T-cell (primary cell): ENCODE data around the gene PCDH9. TPM values are rescaled to one million over a fixed set of nuclear protein-coding genes. Genes with fewer than 3 reads are reported as not detected.

Experiments used
- ATAC-seq, 4 experiments: fragments of 200-7000 bp in 3 of 4; fragments of 150-1000 bp in 1 of 4; cut with Tn5 transposase; replicated peaks in 1 of 4; 1 replicate in 3 of 4; 2 replicates in 1 of 4; pipeline ENCODE4 v1.10.0; 2021; ENCODE audit warnings: moderate library complexity in 3 of 4, mild to moderate bottlenecking in 2 of 4, moderate number of reproducible peaks in 1 of 4
- CTCF ChIA-PET, 2 donors: fragments of 300-600 bp; sonication (Branson Sonifier 250); formaldehyde crosslinking; loops; one replicate each; lab custom pipeline; 2022; ENCODE audit warnings: antibody characterized with exemption in 2 of 2; lab: Charles Lee
- POLR2A ChIA-PET, 2 donors: fragments of 300-600 bp; sonication (Branson Sonifier 250); formaldehyde crosslinking; loops; one replicate each; lab custom pipeline; 2022; ENCODE audit warnings: antibody characterized with exemption in 2 of 2; lab: Charles Lee
- DNase-seq, 35 experiments: peaks; one replicate each; pipeline versions ENCODE4 v3.0.0 to v3.0.0-alpha.2; 2013 to 2023
- H3K27ac ChIP-seq: one replicate; pipeline ENCODE4 v1.5.1; 2013; ENCODE audit warnings: low read length
- H3K27me3 ChIP-seq, 2 experiments: replicated peaks in 1 of 2; 1 replicate in 1 of 2; 2 replicates in 1 of 2; pipeline versions ENCODE4 v1.6.1 to v1.7.0; 2013; ENCODE audit warnings: low read length in 1 of 2, mixed read lengths in 1 of 2; ENCODE audit not compliant: control insufficient read depth in 2 of 2, insufficient read depth in 2 of 2; ENCODE audit errors: extremely low read depth in 1 of 2
- H3K36me3 ChIP-seq, 2 donors: 1 replicate in 1 of 2; 2 replicates in 1 of 2; pipeline versions ENCODE4 v1.6.1 to v1.7.0; 2013; ENCODE audit warnings: low read length in 1 of 2; ENCODE audit not compliant: control insufficient read depth in 2 of 2, insufficient read depth in 1 of 2; ENCODE audit errors: extremely low read depth in 1 of 2
- H3K4me1 ChIP-seq, 2 experiments: 1 replicate in 1 of 2; 2 replicates in 1 of 2; pipeline versions ENCODE4 v1.6.1 to v1.7.0; 2013; ENCODE audit warnings: low read length in 2 of 2, mixed read lengths in 1 of 2; ENCODE audit not compliant: insufficient read depth in 2 of 2, control insufficient read depth in 1 of 2; ENCODE audit errors: extremely low read depth in 1 of 2
- H3K4me3 ChIP-seq, 2 donors: 1 replicate in 1 of 2; 2 replicates in 1 of 2; pipeline versions ENCODE4 v1.5.1 to v1.7.0; 2013; ENCODE audit warnings: mild to moderate bottlenecking in 2 of 2, low read length in 1 of 2, moderate library complexity in 1 of 2; ENCODE audit not compliant: control insufficient read depth in 1 of 2; ENCODE audit errors: extremely low read depth in 1 of 2
- H3K9me3 ChIP-seq: 2 replicates; pipeline ENCODE4 v1.7.0; 2013
- H3K27ac Mint-ChIP-seq, 2 donors: one replicate each; pipeline ENCODE4 v1.8.0; 2020 to 2021; ENCODE audit warnings: mild to moderate bottlenecking in 2 of 2, mixed read lengths in 2 of 2
- H3K27me3 Mint-ChIP-seq, 2 donors: one replicate each; pipeline ENCODE4 v1.8.0; 2021 to 2022; ENCODE audit warnings: mixed read lengths in 2 of 2
- H3K36me3 Mint-ChIP-seq: one replicate; pipeline ENCODE4 v1.8.0; 2021; ENCODE audit warnings: mixed read lengths
- H3K4me1 Mint-ChIP-seq, 3 donors: one replicate each; pipeline ENCODE4 v1.8.0; 2020 to 2022; ENCODE audit warnings: mixed read lengths in 3 of 3, mild to moderate bottlenecking in 1 of 3
- H3K4me3 Mint-ChIP-seq, 3 donors: one replicate each; pipeline ENCODE4 v1.8.0; 2020 to 2022; ENCODE audit warnings: mild to moderate bottlenecking in 3 of 3, mixed read lengths in 3 of 3, moderate library complexity in 3 of 3
- H3K9me3 Mint-ChIP-seq, 3 donors: one replicate each; pipeline ENCODE4 v1.8.0; 2020 to 2022; ENCODE audit warnings: mixed read lengths in 3 of 3
- WGBS: methylation state at CpG from one replicate; pipeline ENCODE4 v1.1.5; 2013; ENCODE audit warnings: missing lambda C conversion rate; ENCODE audit not compliant: insufficient coverage; 5-methylcytosine and 5-hydroxymethylcytosine counted together
- total RNA-seq, 35 experiments: library from RNA in 6 of 35; stranded (reverse) in 6 of 35; fragments of 120-200 nt in 1 of 35; gene quantifications; one replicate each; pipeline versions ENCODE4 v1.2.1 to v1.2.4 and lab custom pipeline; 2013 to 2026

The PCDH9 gene
- total RNA-seq, 5 donors from 2014 or later (not counting 1 experiment from before 2014, with no cell fraction given) = 0.38 to 1.3 (median 0.53) TPM

DNA sequence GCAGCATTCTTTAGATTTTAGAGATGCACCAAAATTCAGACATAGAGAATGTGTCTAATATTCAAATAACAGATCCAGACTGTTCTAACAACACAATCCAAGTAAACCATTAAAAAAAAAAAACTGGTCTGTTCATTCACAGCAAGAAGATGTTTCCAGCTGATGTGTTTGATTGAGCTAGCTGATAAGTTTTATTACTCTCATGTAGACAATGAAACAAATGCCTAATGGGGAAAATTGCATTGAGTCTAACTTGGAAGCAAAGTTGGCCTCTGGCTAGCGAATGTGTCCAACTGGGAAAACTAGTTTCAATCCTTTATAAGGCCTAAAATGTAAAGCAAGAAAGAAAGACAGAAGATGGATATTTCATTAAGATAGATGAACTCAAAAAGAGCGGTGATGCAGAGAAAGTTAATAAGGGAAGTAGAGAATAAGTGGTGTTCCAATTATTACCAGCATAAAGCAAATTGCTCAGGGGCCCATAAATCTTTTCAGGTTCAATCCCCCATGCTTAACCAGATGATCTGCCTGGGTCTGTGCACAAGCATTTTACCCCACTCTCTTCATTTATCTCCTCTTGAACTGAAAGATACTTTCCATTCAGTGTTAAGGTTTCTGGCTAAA, 54.2 kb downstream of the PCDH9 start:
- H3K36me3 Mint-ChIP-seq = no peaks in the 10 kb centered on the region
- Histone ChIP-seq H3K27me3 (no peaks in the 10 kb centered on the region), H3K4me1 (no peaks in the 10 kb centered on the region), H3K36me3 (no peaks in the 10 kb centered on the region), H3K4me3 (no peak overlapping the region), H3K9me3 (no peaks in the 10 kb centered on the region), H3K27ac (no peak overlapping the region)
- no peak for DNase-seq
- no peak for ATAC-seq
- POLR2A ChIA-PET = no interaction called here
- peaks cover 0 to 5% (median 0%) of the 10 kb centered on the region in 3 donors for H3K9me3 Mint-ChIP-seq
- no peak overlapping the region for H3K4me3 Mint-ChIP-seq
- no CpG with 5 or more reads among the region's 2 CpGs for WGBS
- no peaks in the 10 kb centered on the region for H3K4me1 Mint-ChIP-seq
- CTCF ChIA-PET = no interaction called here
- no peaks in the 10 kb centered on the region for H3K27me3 Mint-ChIP-seq
- no peak overlapping the region for H3K27ac Mint-ChIP-seq

GRCh38 chr13:67168384-67168783, 61.8 kb downstream of the PCDH9 start:
- WGBS = 63% methylated on average over 1 of the region's 2 CpGs
- no peak for DNase-seq
- ChIA-PET CTCF (no interaction called here), POLR2A (no interaction called here)
- H3K27me3 ChIP-seq = no peaks in the 10 kb centered on the region
- no peak for ATAC-seq
- no peaks in the 10 kb centered on the region for H3K36me3 ChIP-seq
- no peak overlapping the region for H3K4me3 ChIP-seq
- H3K27ac ChIP-seq = no peak overlapping the region
- no peaks in the 10 kb centered on the region for H3K36me3 Mint-ChIP-seq
- H3K4me1 ChIP-seq = no peaks in the 10 kb centered on the region
- H3K27ac Mint-ChIP-seq = no peak overlapping the region
- no peak overlapping the region for H3K4me3 Mint-ChIP-seq
- no peaks in the 10 kb centered on the region for H3K9me3 Mint-ChIP-seq
- no peaks in the 10 kb centered on the region for H3K9me3 ChIP-seq
- no peaks in the 10 kb centered on the region for H3K4me1 Mint-ChIP-seq
- no peaks in the 10 kb centered on the region for H3K27me3 Mint-ChIP-seq

DNA sequence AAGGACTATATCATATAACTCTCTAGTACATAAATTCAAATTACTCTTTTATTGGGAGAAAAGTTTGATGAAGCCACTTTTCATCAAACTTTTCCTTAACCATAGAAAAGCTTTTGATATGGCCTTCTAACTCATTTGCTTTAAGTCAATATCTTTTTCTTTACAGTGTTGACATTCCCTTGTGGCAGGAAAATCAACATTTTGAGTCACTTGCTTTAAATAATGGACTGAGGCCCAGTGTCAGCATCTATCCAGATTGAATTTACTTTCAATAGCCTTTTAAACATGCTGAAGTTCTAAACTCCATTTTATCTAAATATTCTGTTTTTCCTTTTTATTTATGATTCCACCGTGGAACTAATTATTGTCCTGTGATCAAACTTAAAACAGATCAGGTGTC, 62.7 kb downstream of the PCDH9 start:
- H3K27me3 Mint-ChIP-seq = no peaks in the 10 kb centered on the region
- Histone ChIP-seq H3K4me3 (no peak overlapping the region), H3K27me3 (no peaks in the 10 kb centered on the region), H3K27ac (no peak overlapping the region), H3K36me3 (no peaks in the 10 kb centered on the region), H3K4me1 (no peaks in the 10 kb centered on the region), H3K9me3 (no peaks in the 10 kb centered on the region)
- H3K36me3 Mint-ChIP-seq = no peaks in the 10 kb centered on the region
- DNase-seq (no peak), ATAC-seq (no peak)
- POLR2A ChIA-PET = no interaction called here
- H3K4me1 Mint-ChIP-seq = no peaks in the 10 kb centered on the region
- no CpG with 5 or more reads among the region's 1 CpG for WGBS
- no peaks in the 10 kb centered on the region for H3K9me3 Mint-ChIP-seq
- CTCF ChIA-PET = no interaction called here
- no peak overlapping the region for H3K27ac Mint-ChIP-seq
- no peak overlapping the region for H3K4me3 Mint-ChIP-seq

DNA sequence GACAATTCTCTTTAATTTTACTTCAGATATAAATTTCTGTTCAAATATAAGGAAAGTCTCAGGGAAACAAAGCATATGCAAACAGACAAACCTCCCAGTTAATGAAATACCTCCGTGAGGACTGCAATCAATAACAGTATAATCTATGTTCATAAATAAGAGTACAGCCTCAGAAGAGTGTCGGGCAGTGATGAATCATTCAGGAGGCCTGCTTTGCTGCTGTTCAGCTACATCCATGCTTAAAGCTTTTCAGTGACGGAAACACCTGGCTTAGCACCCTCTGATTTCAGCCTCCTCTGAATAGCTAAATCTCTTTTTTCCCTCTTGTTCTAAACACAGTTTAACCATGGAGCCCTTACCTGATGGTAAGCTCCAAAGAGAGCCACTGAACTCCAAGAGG, 69.0 kb downstream of the PCDH9 start:
- Histone ChIP-seq H3K9me3 (no peaks in the 10 kb centered on the region), H3K36me3 (no peaks in the 10 kb centered on the region), H3K4me1 (no peaks in the 10 kb centered on the region), H3K27ac (no peak overlapping the region), H3K27me3 (no peaks in the 10 kb centered on the region), H3K4me3 (no peak overlapping the region)
- no peak for DNase-seq
- no peaks in the 10 kb centered on the region for H3K27me3 Mint-ChIP-seq
- CTCF ChIA-PET = interaction anchor here in 1 of 2 donors (0.6 to 0.8 kb wide), 2 partner anchors 206 to 692 kb away, joined by 3 to 5 read pairs; no protein-coding TSS in a partner anchor
- no peak for ATAC-seq
- no peaks in the 10 kb centered on the region for H3K9me3 Mint-ChIP-seq
- no peak overlapping the region for H3K4me3 Mint-ChIP-seq
- H3K4me1 Mint-ChIP-seq = no peaks in the 10 kb centered on the region
- POLR2A ChIA-PET = no interaction called here
- H3K27ac Mint-ChIP-seq = no peak overlapping the region
- H3K36me3 Mint-ChIP-seq = no peaks in the 10 kb centered on the region
- WGBS = 67% methylated on average over 1 of the region's 3 CpGs

- DNase-seq = no peak
- Histone ChIP-seq H3K4me3 (no peak overlapping the region), H3K27me3 (no peaks in the 10 kb centered on the region), H3K27ac (no peak overlapping the region), H3K36me3 (no peaks in the 10 kb centered on the region), H3K9me3 (no peaks in the 10 kb centered on the region), H3K4me1 (no peaks in the 10 kb centered on the region)
- no peak for ATAC-seq
- H3K4me3 Mint-ChIP-seq = no peak overlapping the region
- ChIA-PET POLR2A (no interaction called here), CTCF (interaction anchor here in 1 of 2 donors (0.9 kb wide), 1 partner anchor 30 kb away, joined by 3 read pairs; no protein-coding TSS in a partner anchor)
- H3K9me3 Mint-ChIP-seq = peaks cover 0 to 4% (median 0%) of the 10 kb centered on the region in 3 donors
- no peaks in the 10 kb centered on the region for H3K36me3 Mint-ChIP-seq
- H3K27ac Mint-ChIP-seq = no peak overlapping the region
- no peaks in the 10 kb centered on the region for H3K4me1 Mint-ChIP-seq
- H3K27me3 Mint-ChIP-seq = no peaks in the 10 kb centered on the region
- WGBS = 64% methylated on average over 4 of the region's 5 CpGs
Measured at GRCh38 chr13:67158903-67159302, 71.2 kb downstream of the PCDH9 start.

GRCh38 chr13:67156723-67157060, 73.4 kb downstream of the PCDH9 start:
- Mint-ChIP-seq H3K27me3 (no peaks in the 10 kb centered on the region), H3K9me3 (peaks cover 0 to 4% (median 0%) of the 10 kb centered on the region in 3 donors), H3K4me1 (no peaks in the 10 kb centered on the region), H3K4me3 (no peak overlapping the region), H3K36me3 (no peaks in the 10 kb centered on the region), H3K27ac (no peak overlapping the region)
- CTCF ChIA-PET = no interaction called here
- no peaks in the 10 kb centered on the region for H3K36me3 ChIP-seq
- no peak overlapping the region for H3K4me3 ChIP-seq
- WGBS = no CpG with 5 or more reads among the region's 7 CpGs
- H3K4me1 ChIP-seq = no peaks in the 10 kb centered on the region
- POLR2A ChIA-PET = no interaction called here
- DNase-seq (no peak), ATAC-seq (no peak)
- no peaks in the 10 kb centered on the region for H3K27me3 ChIP-seq
- no peak overlapping the region for H3K27ac ChIP-seq
- H3K9me3 ChIP-seq = no peaks in the 10 kb centered on the region
